T-helper 1 cell treated with Interleukin-12 subunit alpha and Interleukin-12 subunit beta and Interleukin-4 antibody, amounts not matched to agents 30 ng/mL and 1 ng/mL, for 36 hours (primary cell): Measurements from ENCODE around the gene BRF1. TPM values are rescaled to one million over a fixed set of nuclear protein-coding genes. Genes with fewer than 3 reads are reported as not detected.

ENCODE experiments used
- intact Hi-C: fragments of 100-400 bp; cut with micrococcal nuclease; formaldehyde crosslinking; loops from one replicate; pipeline ENCODE4 v1.15.1; 2024
- total RNA-seq: library from RNA; stranded (reverse); gene quantifications from 2 replicates; pipeline ENCODE4 v1.2.3, GENCODE V29; 2022

Gene BRF1
- total RNA-seq, 1 donor from 2014 or later = 50.6 TPM

DNA sequence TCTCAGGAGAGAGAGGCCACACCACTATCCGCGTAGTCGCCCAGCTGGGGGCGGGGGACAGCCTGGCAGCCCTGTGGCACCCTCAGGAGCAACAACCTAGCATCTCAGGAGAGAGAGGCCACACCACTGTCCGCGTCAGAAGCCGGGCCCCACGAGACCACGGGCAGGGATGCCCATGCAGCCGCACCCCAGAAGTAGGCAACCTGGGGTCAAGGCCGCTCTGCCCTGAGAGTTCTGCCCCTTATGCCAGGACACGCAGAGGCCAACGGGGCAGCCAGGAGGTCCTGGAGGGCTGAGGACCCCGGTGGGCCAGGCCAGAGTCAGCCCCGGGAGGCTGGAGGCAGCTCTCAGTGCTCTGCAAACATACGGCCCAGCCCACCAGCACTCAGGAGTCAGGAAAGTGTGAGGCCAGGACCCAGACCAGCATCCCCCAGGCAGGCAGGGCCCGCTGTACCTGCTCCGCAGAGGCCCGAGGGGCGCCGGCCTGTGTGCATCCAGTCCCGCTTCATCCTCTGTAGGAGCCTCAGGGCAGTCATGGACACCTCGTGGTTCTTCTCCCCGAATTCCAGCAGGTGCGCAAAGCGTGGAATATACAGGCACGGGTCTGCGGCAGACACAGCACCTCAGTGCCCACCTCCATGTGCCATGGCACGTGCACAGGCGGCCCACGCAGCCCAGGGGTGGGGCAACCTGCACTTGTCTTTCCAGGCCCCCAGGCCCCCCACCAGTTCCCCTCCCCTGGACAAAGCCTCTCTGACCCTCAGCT lies 59.8 kb downstream of the BRF1 start:
- intact Hi-C loops = no loop called here

DNA sequence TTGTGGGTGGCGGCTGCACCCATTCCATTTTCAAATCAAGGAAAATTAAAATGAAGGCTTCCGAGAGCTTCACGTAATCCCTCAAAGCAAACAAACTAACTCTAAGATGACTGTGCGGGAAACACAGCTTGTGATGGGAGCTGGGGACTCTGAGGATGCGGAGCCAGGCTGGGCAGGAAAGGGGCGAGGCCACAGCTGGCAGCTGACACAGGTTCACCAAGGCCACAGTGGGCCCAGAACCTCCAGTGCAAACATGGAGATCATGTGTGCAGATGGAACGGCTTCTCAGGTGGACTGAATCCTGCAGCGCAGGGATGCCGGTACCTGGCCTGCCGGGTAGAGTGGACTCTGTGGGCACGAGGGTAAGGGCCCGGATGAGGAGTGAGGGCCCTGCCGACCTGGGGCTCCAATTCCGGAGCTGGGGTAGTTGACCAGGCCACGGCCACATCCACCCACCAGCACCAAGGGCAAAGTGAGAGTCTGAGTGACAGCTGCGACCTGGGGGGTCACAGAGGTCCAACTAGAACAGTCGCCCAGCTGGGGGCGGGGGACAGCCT lies 71.6 kb downstream of the BRF1 start:
- intact Hi-C loops = no loop called here

DNA sequence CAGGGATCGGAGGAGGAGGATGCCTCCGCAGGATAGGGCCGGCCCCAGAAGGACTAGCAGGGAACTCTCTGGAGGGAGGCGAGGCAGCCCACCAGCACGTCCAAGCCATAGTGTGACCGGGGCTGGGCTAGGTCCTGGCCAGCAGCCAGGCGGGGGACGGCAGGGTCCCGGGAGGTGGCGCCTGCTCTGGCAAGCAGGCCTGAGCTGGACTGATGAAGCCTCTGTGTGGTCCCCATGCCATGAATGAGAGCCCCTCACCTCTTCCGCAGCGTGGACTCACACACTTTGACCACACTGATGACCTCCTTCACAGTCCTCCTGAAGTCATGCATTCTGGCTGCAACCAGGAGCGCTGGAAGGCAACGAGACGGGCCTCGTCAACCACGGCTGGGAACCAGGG lies 72.2 kb downstream of the BRF1 start:
- intact Hi-C loops = no loop called here

DNA sequence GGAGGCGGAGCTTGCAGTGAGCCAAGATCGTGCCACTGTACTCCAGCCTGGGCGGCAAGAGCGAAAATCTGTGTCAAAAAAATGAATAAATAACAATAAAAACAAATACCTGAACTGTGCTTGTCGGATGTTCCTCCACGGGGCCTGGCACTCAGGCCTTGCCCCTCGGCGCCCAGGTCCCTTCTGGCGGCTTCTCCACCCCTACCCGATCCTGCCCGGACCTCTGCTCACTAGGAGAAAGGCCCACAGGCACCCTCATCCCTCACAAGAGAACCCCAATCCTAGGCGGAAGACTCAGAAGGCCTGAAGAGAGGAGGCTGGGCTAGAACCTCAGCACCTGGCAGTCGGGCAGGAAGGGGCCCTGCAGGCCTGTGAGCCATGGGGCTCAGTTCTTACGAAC lies 73.5 kb downstream of the BRF1 start:
- intact Hi-C loops = no loop called here

DNA sequence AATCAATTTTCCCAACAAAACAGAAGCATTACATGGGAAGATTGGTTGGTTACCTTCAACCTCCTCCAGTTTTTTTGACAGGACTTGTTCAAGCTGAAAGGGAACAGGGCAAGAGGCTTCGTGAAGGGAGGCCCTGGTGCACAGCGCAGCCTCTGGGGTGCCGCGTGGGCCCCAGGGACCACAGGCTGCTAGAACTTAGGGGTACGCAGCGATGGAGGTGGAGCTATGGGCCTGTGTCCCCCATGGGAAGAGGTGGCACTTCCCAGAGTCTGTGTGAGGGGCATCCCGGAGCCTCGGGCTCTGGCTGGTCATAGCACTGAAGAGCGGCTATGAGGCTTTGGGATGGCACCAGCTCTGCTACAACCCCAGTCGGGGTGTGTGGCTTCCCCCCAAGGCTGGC lies 74.6 kb downstream of the BRF1 start:
- intact Hi-C loops = no loop called here

DNA sequence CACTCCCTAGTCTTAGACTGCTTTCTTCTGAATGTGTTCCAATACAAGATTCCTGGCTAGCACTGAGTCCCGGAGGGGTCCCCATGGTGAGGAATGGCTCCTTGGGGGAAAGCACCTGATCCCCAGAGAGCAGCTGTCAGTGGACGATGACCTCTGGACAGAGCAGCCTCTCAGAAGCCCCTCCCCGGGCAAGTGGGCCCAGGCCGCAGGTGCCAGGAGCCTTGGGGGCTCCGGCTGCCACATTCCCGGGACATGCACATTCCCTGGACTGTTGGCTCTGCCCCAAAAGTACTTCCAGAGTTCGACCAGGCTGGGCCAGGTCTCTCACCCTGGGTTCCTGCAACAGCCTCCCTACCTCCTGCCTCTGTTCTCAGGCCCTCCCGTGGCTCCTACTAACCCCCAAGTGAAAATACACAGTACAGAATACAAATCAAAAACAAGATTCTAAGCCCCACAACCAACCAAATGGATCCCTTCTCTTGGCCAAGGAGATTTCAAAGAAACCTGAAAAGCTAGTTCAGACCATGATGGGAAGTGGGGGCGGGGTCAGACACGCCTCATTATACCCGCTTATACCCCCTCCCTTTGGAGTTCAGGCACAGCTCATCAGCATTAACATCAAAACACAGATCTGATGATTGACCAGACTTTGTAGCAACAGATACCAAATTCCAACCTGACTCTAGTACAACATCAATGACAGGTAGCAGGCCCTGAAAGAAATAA lies 75.8 kb downstream of the BRF1 start:
- intact Hi-C loops = no loop called here

DNA sequence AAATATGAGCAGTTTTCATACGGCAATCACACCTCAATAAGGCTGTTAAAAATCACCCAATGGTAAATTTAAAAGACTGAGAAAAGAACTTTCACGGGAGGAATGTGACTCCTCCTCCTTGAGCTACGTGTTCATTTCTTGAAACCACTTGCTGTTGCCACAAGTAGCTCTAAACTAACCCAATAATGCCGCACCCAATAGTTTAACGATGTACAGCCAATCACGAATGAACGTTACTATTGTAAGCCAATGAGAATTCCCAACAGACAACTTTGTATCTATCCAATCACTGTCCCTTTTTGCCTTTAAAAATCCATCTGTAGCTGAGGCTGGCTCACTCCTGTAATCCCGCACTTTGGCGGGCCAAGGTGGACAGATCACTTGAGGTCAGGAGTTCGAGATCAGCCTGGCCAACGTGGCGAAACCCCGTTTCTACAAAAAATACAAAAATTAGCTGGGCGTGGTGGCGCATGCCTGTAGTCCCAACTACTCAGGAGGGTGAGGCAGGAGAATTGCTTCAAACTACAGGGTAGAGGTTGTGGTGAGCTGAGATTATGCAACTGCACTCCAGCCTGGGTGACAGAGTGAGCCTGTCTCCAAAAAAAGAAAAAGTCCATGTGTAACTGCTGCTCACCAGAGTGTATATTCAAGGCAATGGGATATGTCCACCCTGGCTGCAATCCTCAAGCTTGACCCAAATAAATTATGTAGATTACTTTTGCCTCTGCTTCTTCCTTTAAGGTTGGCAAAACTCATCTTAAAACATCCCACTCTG lies 76.8 kb downstream of the BRF1 start:
- intact Hi-C loops = no loop called here

DNA sequence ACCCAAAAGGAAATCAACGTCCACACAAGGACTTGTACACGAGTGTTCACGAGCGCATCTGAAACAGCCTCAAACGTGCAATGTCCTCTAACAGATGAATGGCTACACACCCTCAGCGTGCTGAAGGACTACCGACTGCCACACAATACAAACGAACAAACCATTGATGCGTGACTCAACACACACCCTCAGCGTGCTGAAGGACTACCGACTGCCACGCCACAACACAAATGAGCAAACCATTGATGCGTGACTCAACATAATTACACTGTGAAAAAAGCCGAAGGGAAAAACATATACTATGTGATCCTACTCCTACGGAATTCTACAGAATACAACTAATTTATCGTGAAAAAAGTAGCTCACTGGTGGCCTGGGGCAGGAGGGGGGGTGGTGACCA lies 77.5 kb downstream of the BRF1 start:
- intact Hi-C loops = no loop called here

DNA sequence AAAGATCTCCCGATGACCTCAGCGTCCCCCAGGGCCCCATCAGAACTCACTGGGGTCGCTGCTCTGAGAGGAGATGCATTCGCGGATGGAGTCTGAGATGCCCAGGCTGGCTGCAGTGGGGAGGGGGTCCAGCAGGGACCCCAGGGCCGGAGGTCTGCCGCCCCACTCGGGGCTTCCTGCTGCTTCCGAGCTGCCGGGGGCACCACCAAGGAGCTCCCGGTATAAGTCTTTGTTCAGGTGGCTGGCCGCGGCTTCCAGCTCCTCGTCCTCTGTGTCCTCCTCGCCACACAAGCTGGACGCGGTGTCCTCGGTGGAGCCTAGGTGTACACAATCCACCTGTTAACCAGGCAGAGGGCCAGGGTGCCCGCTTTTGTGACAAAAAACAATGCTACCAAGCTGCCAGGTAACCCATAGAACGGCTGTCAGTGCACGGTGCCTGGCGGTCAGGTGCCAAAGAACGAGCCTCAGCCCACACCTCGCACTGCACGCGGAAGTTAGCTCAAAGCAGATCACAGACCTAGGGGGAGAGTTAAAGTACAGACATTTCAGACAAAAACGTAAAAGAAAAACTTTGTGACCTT lies 79.1 kb downstream of the BRF1 start:
- intact Hi-C loops = no loop called here

DNA sequence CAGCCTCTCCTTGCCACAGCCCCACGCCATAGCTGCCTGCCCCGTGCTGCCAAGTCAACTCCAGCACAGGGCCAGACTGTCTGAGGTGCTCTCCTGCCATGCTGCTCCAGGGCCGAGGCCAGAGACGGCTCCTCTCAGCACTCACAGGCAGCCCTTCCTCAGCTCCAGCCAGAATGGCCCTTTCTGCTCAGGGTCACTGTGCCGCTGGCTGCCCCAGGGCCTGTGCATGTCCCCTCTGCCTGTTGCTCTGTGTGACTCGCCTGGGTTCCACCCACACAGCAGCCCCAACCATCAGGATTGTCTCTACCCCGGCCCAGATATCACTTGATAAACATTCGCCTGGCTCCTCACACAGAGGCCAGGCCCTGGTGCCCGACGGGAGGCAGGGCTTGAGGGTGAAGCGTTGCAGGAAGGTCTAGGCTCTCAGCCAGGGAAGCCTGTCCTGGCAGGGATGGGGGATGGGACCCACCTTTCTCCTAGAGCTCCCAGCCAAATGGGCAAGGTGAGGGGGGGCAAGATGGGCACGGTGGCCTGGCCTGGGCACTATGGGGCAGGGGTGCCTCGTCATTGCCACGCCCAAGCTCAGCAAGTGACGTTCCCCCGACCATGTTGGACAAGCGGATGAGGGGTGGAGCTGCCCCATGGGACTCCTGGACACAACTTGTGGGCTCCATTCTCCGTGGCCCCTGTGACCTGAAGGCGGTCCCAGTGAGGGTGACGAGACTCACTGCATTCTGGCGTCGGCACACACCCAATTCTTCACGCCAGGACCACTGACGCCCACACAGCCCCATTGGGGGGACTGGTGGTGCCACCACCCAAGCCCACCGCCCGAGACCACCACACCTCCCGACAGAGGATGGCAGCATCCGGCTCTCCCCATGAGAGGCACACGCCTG lies 79.9 kb downstream of the BRF1 start:
- intact Hi-C loops = no loop called here

DNA sequence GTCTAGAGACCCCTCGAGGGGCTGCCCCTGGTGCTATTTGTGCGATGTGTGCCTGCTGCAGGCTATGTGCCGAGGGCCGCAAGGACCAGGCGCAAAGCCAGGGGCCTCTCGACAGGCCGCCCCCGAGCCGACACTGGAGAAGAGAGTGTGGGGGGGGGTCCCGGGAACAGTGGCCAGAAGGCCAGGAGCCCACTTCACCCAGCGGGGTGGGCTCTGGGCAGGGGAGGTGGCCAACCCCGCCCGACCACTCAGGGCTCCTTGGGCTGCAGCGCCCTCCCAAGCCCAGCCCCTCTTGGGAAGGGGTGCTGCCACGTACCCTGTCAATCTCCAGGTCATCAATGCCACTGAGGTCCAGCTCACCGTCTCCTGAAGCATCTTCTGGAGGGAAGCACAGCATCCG lies 81.0 kb downstream of the BRF1 start:
- intact Hi-C loops = no loop called here

DNA sequence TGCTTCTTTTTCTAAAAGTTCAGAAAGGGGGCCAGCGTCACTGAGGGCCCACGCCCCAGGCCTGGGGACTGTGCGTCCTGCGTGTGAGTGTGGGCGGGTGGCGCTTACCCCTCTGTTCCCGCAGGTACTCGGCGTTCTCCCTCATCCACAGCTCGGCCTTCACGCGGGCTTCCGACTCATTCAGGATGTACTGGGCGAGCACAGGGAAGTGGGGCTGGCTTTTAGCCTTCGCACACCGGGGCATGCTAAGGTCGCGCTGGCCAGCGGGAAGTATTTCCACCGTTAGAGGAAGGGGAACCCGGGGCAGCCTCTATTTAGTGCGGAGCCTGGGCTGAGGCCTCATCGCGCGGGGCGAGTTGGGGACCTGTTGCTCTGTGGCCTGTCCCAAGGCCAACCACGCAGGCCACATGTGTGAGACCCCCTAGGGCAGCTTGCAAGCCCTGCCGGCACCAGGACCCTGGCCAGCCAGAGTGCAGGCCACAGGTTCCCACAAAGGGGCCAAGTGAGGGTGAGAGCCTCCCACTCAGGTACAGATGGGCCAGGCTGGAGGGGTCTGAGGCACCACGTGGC lies 81.7 kb downstream of the BRF1 start:
- intact Hi-C loops = no loop called here

DNA sequence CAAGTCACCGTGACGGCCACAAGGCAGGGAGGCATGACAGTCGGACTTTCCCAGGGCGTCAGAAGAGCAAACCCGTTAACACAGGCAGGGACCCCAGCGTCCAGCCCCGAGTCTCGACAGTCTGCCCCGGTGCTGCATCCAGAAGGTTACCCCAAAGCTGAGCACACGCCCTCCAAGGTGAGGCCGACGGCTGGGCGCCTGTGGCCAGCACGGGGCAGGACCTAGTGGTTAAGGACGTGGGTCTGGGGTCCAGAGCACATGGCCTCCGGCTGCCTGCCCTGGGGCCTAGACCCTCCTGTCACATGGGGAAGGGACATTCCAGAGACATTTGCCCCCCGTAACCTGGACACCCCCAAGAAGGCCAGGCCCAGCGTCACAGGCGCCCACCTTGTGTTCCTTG lies 82.2 kb downstream of the BRF1 start:
- intact Hi-C loops = no loop called here

DNA sequence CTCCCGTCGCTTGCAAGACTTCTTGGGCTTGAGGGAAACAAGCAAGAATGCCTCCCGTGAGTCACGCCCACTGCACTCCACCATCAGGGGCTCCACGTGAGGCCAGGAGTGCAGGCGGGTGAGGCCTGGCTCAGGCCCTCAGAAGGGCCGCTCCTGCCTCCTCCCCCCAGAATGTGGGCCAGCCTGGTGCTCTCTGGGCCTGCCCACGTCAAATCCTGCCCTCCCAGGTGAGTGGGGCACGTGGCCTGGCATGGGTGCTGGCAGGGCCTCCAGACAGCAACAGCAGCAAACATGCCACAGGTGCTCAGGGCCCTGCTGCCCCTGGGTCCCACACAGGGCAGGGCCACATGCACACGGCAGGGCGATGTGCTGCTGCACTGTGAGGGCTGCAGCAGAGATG lies 83.0 kb downstream of the BRF1 start:
- intact Hi-C loops = no loop called here

DNA sequence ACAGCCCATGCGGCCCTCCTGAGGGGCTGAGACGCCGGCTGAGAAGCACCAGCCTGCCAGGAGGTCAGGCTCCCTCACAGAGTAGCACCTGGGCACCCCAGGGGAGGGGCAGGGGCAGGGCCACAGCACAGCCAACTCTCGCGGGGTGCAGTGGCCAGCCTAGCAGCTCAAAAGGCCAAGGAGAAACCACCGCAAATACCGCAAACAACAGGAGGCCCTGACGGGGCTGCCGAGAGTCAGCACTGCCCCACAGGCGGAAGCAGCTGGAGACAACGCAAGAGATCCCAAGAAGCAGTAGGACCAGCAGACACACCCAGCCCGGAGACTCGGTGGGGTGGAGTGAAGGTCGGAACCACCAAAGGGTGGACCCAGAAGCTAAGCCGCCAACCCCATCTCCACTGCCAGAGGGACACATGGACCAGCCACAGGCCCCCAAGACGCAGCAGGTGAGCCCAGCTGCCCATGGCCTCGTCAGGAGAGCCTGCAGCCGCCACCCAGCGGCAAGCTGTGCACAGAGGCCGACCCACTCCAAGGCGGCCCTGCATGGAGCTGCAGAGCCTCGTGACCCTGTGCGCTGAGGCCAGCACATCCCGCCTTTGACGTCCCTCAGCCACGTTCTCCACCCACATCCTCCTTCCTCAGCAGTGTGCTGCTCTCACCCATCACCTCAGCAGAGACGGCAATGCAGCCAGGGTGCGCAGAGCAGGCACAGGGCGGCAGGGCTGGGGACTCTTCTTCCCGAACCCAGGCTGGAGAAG lies 84.1 kb downstream of the BRF1 start:
- intact Hi-C loops = no loop called here

DNA sequence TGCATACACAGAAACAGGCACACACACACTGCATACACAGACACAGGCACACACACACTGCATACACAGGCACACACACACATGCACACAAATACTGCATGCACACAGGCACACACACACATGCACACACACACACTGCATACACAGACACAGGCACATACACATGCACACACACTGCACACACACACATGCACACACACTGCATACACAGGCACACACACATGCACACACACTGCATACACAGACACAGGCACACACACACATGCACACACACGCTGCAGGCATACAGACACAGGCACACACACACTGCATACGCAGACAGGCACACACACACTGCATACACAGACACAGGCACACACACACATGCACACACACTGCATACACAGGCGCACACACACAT lies 85.2 kb downstream of the BRF1 start:
- intact Hi-C loops = no loop called here

DNA sequence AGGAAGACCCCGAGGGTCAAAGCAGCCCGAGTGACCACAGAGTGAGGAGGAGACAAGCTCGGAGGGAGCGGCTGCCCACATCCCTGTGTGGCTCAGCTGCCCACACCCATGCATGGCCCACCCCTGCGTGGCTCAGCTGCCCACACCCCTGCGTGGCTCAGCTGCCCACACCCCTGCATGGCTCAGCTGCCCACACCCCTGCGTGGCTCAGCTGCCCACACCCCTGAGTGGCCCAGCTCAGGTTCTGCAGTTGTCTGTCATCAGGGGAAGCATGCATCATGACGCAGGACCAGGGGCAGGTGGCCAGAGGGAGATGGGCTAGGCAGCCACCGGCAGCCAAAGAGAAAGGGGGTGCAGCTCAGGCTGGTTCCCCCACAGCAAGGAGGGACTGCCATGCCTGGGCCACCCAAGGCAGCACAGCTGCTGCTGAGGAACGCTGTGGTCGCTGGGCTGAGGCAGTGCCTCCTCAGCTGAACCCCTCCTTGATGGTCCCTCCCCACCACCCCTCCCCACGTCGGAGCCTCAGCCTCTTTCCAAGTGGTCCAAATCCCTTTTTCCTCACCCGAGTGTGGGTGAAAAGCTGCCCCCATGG lies 86.4 kb downstream of the BRF1 start:
- intact Hi-C loops = no loop called here

DNA sequence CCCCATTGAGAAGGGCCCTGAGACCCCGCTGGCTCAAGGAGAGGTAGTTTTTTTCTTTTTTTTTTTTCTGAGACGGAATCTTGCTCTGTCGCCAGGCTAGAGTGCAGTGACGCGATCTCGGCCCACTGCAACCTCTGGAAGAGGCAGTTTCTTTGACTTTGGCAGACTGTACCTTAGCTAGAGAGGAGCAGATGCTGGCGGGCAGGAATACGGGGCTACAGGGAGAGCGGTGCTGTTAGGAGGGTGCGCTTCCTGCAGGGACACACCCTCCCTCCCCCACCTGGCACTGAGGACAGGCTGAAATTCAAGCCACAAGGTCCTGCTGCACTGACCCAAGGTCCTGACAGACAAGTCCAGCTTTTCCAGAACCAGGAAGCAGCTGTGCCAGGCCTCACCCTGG lies 87.4 kb downstream of the BRF1 start:
- intact Hi-C loops = no loop called here
